GM23338 (cell line): ENCODE measurements around the gene KRT6A. TPM values are rescaled to one million over a fixed set of nuclear protein-coding genes. Genes with fewer than 3 reads are reported as not detected.

Experiments used
- ATAC-seq: fragments of 200-7000 bp; cut with Tn5 transposase; 3 replicates; pipeline ENCODE4 v1.9.1; 2020
- DNase-seq: peaks from one replicate; pipeline ENCODE4 v3.0.0-alpha.2; 2015; ENCODE audit warnings: low spot score
- H2AFZ ChIP-seq: fragments of 200-600 bp; sonication (generic); 2 replicates; pipeline ENCODE4 v1.8.0; 2016; ENCODE audit warnings: antibody characterized with exemption, mild to moderate bottlenecking, moderate library complexity
- H3F3A ChIP-seq: fragments of 200-600 bp; sonication (generic); replicated peaks from 2 replicates; pipeline ENCODE4 v1.8.0; 2017; ENCODE audit warnings: antibody characterized with exemption, mixed run types, low read depth
- H3K27ac ChIP-seq: fragments of 200-600 bp; sonication (generic); 2 replicates; pipeline ENCODE4 v1.6.1; 2016; ENCODE audit warnings: low read depth
- H3K27me3 ChIP-seq: fragments of 200-600 bp; sonication (generic); 2 replicates; pipeline ENCODE4 v1.8.0; 2016; ENCODE audit warnings: mild to moderate bottlenecking, mixed run types, moderate library complexity; ENCODE audit not compliant: insufficient read depth
- H3K36me3 ChIP-seq: fragments of 200-600 bp; sonication (generic); 2 replicates; pipeline ENCODE4 v1.8.0; 2016; ENCODE audit warnings: mild to moderate bottlenecking; ENCODE audit not compliant: insufficient read depth
- H3K4me1 ChIP-seq: fragments of 200-600 bp; sonication (generic); 2 replicates; pipeline ENCODE4 v1.8.0; 2016; ENCODE audit warnings: mild to moderate bottlenecking, moderate library complexity; ENCODE audit not compliant: insufficient read depth
- H3K4me2 ChIP-seq: fragments of 200-600 bp; sonication (generic); 2 replicates; pipeline ENCODE4 v1.7.1; 2017; ENCODE audit warnings: mixed run types
- H3K4me3 ChIP-seq: fragments of 200-600 bp; sonication (generic); 2 replicates; pipeline ENCODE4 v1.6.1; 2016; ENCODE audit warnings: mixed run types
- H3K79me2 ChIP-seq: fragments of 200-600 bp; sonication (generic); replicated peaks from 2 replicates; pipeline ENCODE4 v1.8.0; 2017; ENCODE audit warnings: mild to moderate bottlenecking; ENCODE audit not compliant: insufficient read depth
- H3K9me2 ChIP-seq: fragments of 200-600 bp; sonication (generic); 2 replicates; pipeline ENCODE4 v1.8.0; 2017; ENCODE audit not compliant: insufficient read depth
- H4K20me1 ChIP-seq: fragments of 200-600 bp; sonication (generic); replicated peaks from 2 replicates; pipeline ENCODE4 v1.8.0; 2017; ENCODE audit warnings: mild to moderate bottlenecking; ENCODE audit not compliant: insufficient read depth
- H3K27ac Mint-ChIP-seq: 2 replicates; pipeline ENCODE4 v1.8.0; 2020; ENCODE audit warnings: inconsistent platforms, mild to moderate bottlenecking, moderate library complexity, mixed read lengths
- H3K27me3 Mint-ChIP-seq: 3 replicates; pipeline ENCODE4 v1.8.0; 2022; ENCODE audit warnings: low read depth, mild to moderate bottlenecking, moderate library complexity, mixed read lengths, inconsistent platforms; ENCODE audit not compliant: insufficient read depth, poor library complexity
- H3K36me3 Mint-ChIP-seq: 3 replicates; pipeline ENCODE4 v1.8.0; 2021; ENCODE audit warnings: low read depth, mild to moderate bottlenecking, inconsistent platforms, moderate library complexity, mixed read lengths
- H3K4me1 Mint-ChIP-seq: 3 replicates; pipeline ENCODE4 v1.8.0; 2020; ENCODE audit warnings: mild to moderate bottlenecking, inconsistent platforms, mixed read lengths
- H3K4me3 Mint-ChIP-seq: 3 replicates; pipeline ENCODE4 v1.8.0; 2021; ENCODE audit warnings: moderate library complexity, mild to moderate bottlenecking, inconsistent platforms, mixed read lengths
- H3K9me3 Mint-ChIP-seq: 3 replicates; pipeline ENCODE4 v1.8.0; 2020; ENCODE audit warnings: moderate library complexity, mild to moderate bottlenecking, inconsistent platforms, mixed read lengths
- CTCF ChIP-seq, 2 experiments: fragments of 200-600 bp in 1 of 2; sonication (generic) in 1 of 2; conservative IDR thresholded peaks; 2 replicates each; pipeline versions ENCODE4 v1.5.1 to v1.6.1; 2016 to 2017; ENCODE audit warnings: antibody characterized with exemption in 2 of 2, low read depth in 2 of 2, mild to moderate bottlenecking in 2 of 2, moderate library complexity in 1 of 2
- EZH2 ChIP-seq: fragments of 200-600 bp; sonication (generic); IDR thresholded peaks from one replicate; pipeline ENCODE4 v1.8.0; 2017; ENCODE audit warnings: antibody characterized with exemption, mild to moderate bottlenecking, low read depth; ENCODE audit not compliant: unreplicated experiment
- POLR2AphosphoS5 ChIP-seq: IDR thresholded peaks from 2 replicates; pipeline ENCODE4 v1.6.1; 2016; ENCODE audit warnings: antibody characterized with exemption, low read depth
- ZNF114 ChIP-seq: fragments of 250-450 bp; sonication (Bioruptor Pico); IDR thresholded peaks from 2 replicates; pipeline ENCODE4 v1.5.0; 2020; ENCODE audit warnings: mild to moderate bottlenecking, moderate library complexity
- ZNF331 ChIP-seq: fragments of 250-450 bp; sonication (Bioruptor Pico); IDR thresholded peaks from 2 replicates; pipeline ENCODE4 v1.5.0; 2020; ENCODE audit warnings: low read depth, mild to moderate bottlenecking, moderate library complexity
- ZNF462 ChIP-seq: fragments of 250-450 bp; sonication (Bioruptor Pico); IDR thresholded peaks from 2 replicates; pipeline ENCODE4 v1.5.0; 2020; ENCODE audit warnings: mild to moderate bottlenecking, moderate library complexity
- polyA plus RNA-seq: library from polyadenylated mRNA; unstranded; fragments of >200 nt; fragmentation: Nextera tagmentation; extraction: Ambion mirVana; gene quantifications from 2 replicates; pipeline ENCODE4 v1.2.1, GENCODE V29; 2016
- total RNA-seq: library from RNA; depleted of rRNA; stranded (reverse); fragments of >200 nt; shearing (Covaris generic); gene quantifications from 2 replicates; pipeline ENCODE4 v1.2.3, GENCODE V29; 2014

Gene KRT6A
- total and polyA plus RNA-seq, 2 experiments from 2014 or later: not detected

DNA sequence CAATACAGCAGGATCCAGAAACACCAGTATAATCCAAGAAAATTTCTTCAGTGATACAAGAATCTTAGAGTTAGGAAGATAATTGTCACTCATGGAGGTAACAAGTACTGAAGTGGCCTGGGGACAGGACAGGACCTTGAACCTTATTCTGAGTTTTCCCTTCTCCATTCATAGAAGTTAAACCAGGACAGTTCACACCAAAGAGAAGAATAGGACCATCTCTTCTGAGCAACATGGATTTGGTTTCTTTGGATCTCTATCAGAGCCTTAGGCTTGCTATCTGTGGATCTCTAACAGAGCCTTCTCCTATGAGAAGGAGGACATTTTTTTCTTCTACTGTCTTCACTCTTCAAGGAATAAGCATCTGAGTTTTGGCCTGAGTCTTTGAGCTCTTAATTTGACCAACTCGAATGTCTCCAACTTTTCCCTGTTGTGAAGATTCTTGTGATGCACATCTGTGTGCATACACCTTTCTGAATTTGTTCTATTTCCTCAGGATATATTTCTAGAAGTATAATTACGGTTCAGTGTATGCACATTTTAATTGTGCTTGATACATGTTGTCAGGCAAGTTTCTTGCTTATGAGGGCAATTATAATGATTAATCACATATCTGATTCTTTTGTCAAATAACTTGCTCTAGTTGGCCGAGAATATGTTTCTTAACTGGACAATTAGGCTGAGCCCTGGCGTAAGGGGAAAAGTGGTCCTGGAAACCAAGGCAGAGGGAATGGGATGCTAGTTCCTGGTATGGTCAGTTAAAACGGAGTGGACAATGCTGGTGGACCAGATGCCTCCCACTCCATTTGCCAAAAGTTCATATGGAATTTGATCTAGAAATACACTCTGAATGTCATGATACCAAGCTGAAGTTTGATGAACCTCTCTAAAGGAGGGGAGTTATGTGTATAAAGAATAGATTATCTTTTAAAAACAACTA is 6.6 kb downstream of the KRT6A start (continued):
- TF ChIP-seq CTCF (conservative IDR thresholded peaks at IDR 0.05; ENCODE audit: low read depth in 2 of 2) (no peak), POLR2AphosphoS5 (no peak), ZNF114 (CRISPR knock-in tag) (no peak), EZH2 (no peak)

- TF ChIP-seq ZNF331 (CRISPR knock-in tag): no peak
- no peak for TF ChIP-seq ZNF462 (CRISPR knock-in tag)
- Histone ChIP-seq H3K27me3 (no peaks in the 10 kb centered on the region), H3K4me1 (no peaks in the 10 kb centered on the region), H3K9me2 (peaks cover 6% of the 10 kb centered on the region; the same call in 1 of the 2 replicates), H3F3A (no peaks in the 10 kb centered on the region), H3K4me2 (no peak overlapping the region), H3K4me3 (no peak overlapping the region), H3K27ac (no peak overlapping the region), H4K20me1 (no peaks in the 10 kb centered on the region), H3K36me3 (no peaks in the 10 kb centered on the region), H2AFZ (0 out of 2 replicates have a peak overlapping the region, but pooled peaks have one; percentile 60), H3K79me2 (no peaks in the 10 kb centered on the region)
- no peak overlapping the region for H3K4me3 Mint-ChIP-seq
- peaks cover 3% of the 10 kb centered on the region for H3K4me1 Mint-ChIP-seq
- ATAC-seq: peak; percentile 62
- peak; percentile 14 for DNase-seq
- peaks cover 16% of the 10 kb centered on the region for H3K9me3 Mint-ChIP-seq
- peaks cover 1% of the 10 kb centered on the region for H3K27me3 Mint-ChIP-seq
- peaks cover 3% of the 10 kb centered on the region; the same call in 1 of the 3 replicates for H3K36me3 Mint-ChIP-seq
- H3K27ac Mint-ChIP-seq: peak overlapping the region; percentile 40; the same call in 1 of the 2 replicates
These were observed 13.0 kb downstream of the KRT6A start for GRCh38 chr12:52480073-52480472.
